ENCODE measurements around the gene KLKB1.

Gene KLKB1

GRCh38 chr4:186294160-186294559 is 66.9 kb downstream of the KLKB1 start:
- Histone ChIP-seq H3K4me3 (ENCODE audit: low read depth, low read length) (no peak overlapping the region), H3K9me3 (ENCODE audit: control insufficient read depth, insufficient read depth, low read depth, low read length) (no peaks in the 10 kb centered on the region), H3K27me3 (ENCODE audit: control insufficient read depth, insufficient read depth, low read length) (peaks cover 17% of the 10 kb centered on the region), H3K27ac (ENCODE audit: low read depth, low read length) (no peak overlapping the region), H3K9ac (ENCODE audit: low read length) (no peak overlapping the region), H3K4me1 (ENCODE audit: control insufficient read depth, insufficient read depth, low read length) (peaks cover 4% of the 10 kb centered on the region), H3K36me3 (ENCODE audit: control insufficient read depth, insufficient read depth, low read length) (no peaks in the 10 kb centered on the region)

- H3K9me3 ChIP-seq (ENCODE audit: control insufficient read depth, insufficient read depth, low read depth, low read length), result no peaks in the 10 kb centered on the region
- H3K27ac ChIP-seq (ENCODE audit: low read depth, low read length), result no peak overlapping the region
- no peaks in the 10 kb centered on the region for H3K36me3 ChIP-seq (ENCODE audit: control insufficient read depth, insufficient read depth, low read length)
- H3K4me3 ChIP-seq (ENCODE audit: low read depth, low read length), result no peak overlapping the region
- H3K9ac ChIP-seq (ENCODE audit: low read length), result no peak overlapping the region
- peaks cover 4% of the 10 kb centered on the region for H3K4me1 ChIP-seq (ENCODE audit: control insufficient read depth, insufficient read depth, low read length)
- H3K27me3 ChIP-seq (ENCODE audit: control insufficient read depth, insufficient read depth, low read length), result peaks cover 21% of the 10 kb centered on the region
Observed at GRCh38 chr4:186296481-186296880, 69.2 kb downstream of the KLKB1 start.

GRCh38 chr4:186297013-186297645 is 69.8 kb downstream of the KLKB1 start:
- no peaks in the 10 kb centered on the region for H3K9me3 ChIP-seq (ENCODE audit: control insufficient read depth, insufficient read depth, low read depth, low read length)

GRCh38 chr4:186298031-186298647 is 70.8 kb downstream of the KLKB1 start:
- H3K9me3 ChIP-seq (ENCODE audit: control insufficient read depth, insufficient read depth, low read depth, low read length), result no peaks in the 10 kb centered on the region
- H3K4me1 ChIP-seq (ENCODE audit: control insufficient read depth, insufficient read depth, low read length), result peaks cover 4% of the 10 kb centered on the region
- peak overlapping the region; percentile 62 for H3K4me3 ChIP-seq (ENCODE audit: low read depth, low read length)
- H3K36me3 ChIP-seq (ENCODE audit: control insufficient read depth, insufficient read depth, low read length), result no peaks in the 10 kb centered on the region
- H3K9ac ChIP-seq (ENCODE audit: low read length), result no peak overlapping the region
- peaks cover 21% of the 10 kb centered on the region for H3K27me3 ChIP-seq (ENCODE audit: control insufficient read depth, insufficient read depth, low read length)
- no peak overlapping the region for H3K27ac ChIP-seq (ENCODE audit: low read depth, low read length)

More at GRCh38 chr4:186297013-186297645, 69.8 kb downstream of the KLKB1 start:
- no peak overlapping the region for H3K4me3 ChIP-seq (ENCODE audit: low read depth, low read length)
- no peak overlapping the region for H3K9ac ChIP-seq (ENCODE audit: low read length)
- no peak overlapping the region for H3K27ac ChIP-seq (ENCODE audit: low read depth, low read length)
- H3K4me1 ChIP-seq (ENCODE audit: control insufficient read depth, insufficient read depth, low read length), result peaks cover 4% of the 10 kb centered on the region
- peaks cover 21% of the 10 kb centered on the region for H3K27me3 ChIP-seq (ENCODE audit: control insufficient read depth, insufficient read depth, low read length)
- H3K36me3 ChIP-seq (ENCODE audit: control insufficient read depth, insufficient read depth, low read length), result no peaks in the 10 kb centered on the region

GRCh38 chr4:186299291-186299690 is 72.0 kb downstream of the KLKB1 start:
- H3K9me3 ChIP-seq (ENCODE audit: control insufficient read depth, insufficient read depth, low read depth, low read length), result no peaks in the 10 kb centered on the region
- H3K27ac ChIP-seq (ENCODE audit: low read depth, low read length), result no peak overlapping the region
- H3K27me3 ChIP-seq (ENCODE audit: control insufficient read depth, insufficient read depth, low read length), result peaks cover 21% of the 10 kb centered on the region
- H3K4me3 ChIP-seq (ENCODE audit: low read depth, low read length), result no peak overlapping the region
- H3K9ac ChIP-seq (ENCODE audit: low read length), result no peak overlapping the region
- H3K36me3 ChIP-seq (ENCODE audit: control insufficient read depth, insufficient read depth, low read length), result no peaks in the 10 kb centered on the region
- H3K4me1 ChIP-seq (ENCODE audit: control insufficient read depth, insufficient read depth, low read length), result peaks cover 4% of the 10 kb centered on the region

- no peak overlapping the region for H3K4me3 ChIP-seq (ENCODE audit: low read depth, low read length)
Observed at GRCh38 chr4:186300659-186301390, 73.5 kb downstream of the KLKB1 start.

GRCh38 chr4:186304216-186304615 is 76.9 kb downstream of the KLKB1 start:
- Histone ChIP-seq H3K9me3 (ENCODE audit: control insufficient read depth, insufficient read depth, low read depth, low read length) (no peaks in the 10 kb centered on the region), H3K4me1 (ENCODE audit: control insufficient read depth, insufficient read depth, low read length) (no peaks in the 10 kb centered on the region), H3K36me3 (ENCODE audit: control insufficient read depth, insufficient read depth, low read length) (no peaks in the 10 kb centered on the region), H3K27ac (ENCODE audit: low read depth, low read length) (no peak overlapping the region), H3K4me3 (ENCODE audit: low read depth, low read length) (no peak overlapping the region), H3K27me3 (ENCODE audit: control insufficient read depth, insufficient read depth, low read length) (peaks cover 6% of the 10 kb centered on the region; the same call in 1 of the 2 replicates), H3K9ac (ENCODE audit: low read length) (no peak overlapping the region)

More at GRCh38 chr4:186300659-186301390, 73.5 kb downstream of the KLKB1 start:
- Histone ChIP-seq H3K36me3 (ENCODE audit: control insufficient read depth, insufficient read depth, low read length) (no peaks in the 10 kb centered on the region), H3K9me3 (ENCODE audit: control insufficient read depth, insufficient read depth, low read depth, low read length) (no peaks in the 10 kb centered on the region), H3K27me3 (ENCODE audit: control insufficient read depth, insufficient read depth, low read length) (peaks cover 21% of the 10 kb centered on the region), H3K4me1 (ENCODE audit: control insufficient read depth, insufficient read depth, low read length) (peaks cover 4% of the 10 kb centered on the region), H3K27ac (ENCODE audit: low read depth, low read length) (no peak overlapping the region), H3K9ac (ENCODE audit: low read length) (no peak overlapping the region)

- Histone ChIP-seq H3K9ac (ENCODE audit: low read length) (no peak overlapping the region), H3K4me1 (ENCODE audit: control insufficient read depth, insufficient read depth, low read length) (no peaks in the 10 kb centered on the region), H3K27ac (ENCODE audit: low read depth, low read length) (no peak overlapping the region), H3K27me3 (ENCODE audit: control insufficient read depth, insufficient read depth, low read length) (peaks cover 3% of the 10 kb centered on the region; the same call in 1 of the 2 replicates), H3K9me3 (ENCODE audit: control insufficient read depth, insufficient read depth, low read depth, low read length) (no peaks in the 10 kb centered on the region), H3K4me3 (ENCODE audit: low read depth, low read length) (no peak overlapping the region), H3K36me3 (ENCODE audit: control insufficient read depth, insufficient read depth, low read length) (no peaks in the 10 kb centered on the region)
Observed at GRCh38 chr4:186304866-186305505, 77.7 kb downstream of the KLKB1 start.

- Histone ChIP-seq H3K4me3 (ENCODE audit: low read depth, low read length) (no peak overlapping the region), H3K36me3 (ENCODE audit: control insufficient read depth, insufficient read depth, low read length) (no peaks in the 10 kb centered on the region), H3K4me1 (ENCODE audit: control insufficient read depth, insufficient read depth, low read length) (no peaks in the 10 kb centered on the region), H3K27me3 (ENCODE audit: control insufficient read depth, insufficient read depth, low read length) (peaks cover 3% of the 10 kb centered on the region; the same call in 1 of the 2 replicates), H3K27ac (ENCODE audit: low read depth, low read length) (no peak overlapping the region), H3K9me3 (ENCODE audit: control insufficient read depth, insufficient read depth, low read depth, low read length) (no peaks in the 10 kb centered on the region), H3K9ac (ENCODE audit: low read length) (no peak overlapping the region)
Observed at GRCh38 chr4:186307497-186307896, 80.2 kb downstream of the KLKB1 start.

- peaks cover 3% of the 10 kb centered on the region; the same call in 1 of the 2 replicates for H3K27me3 ChIP-seq (ENCODE audit: control insufficient read depth, insufficient read depth, low read length)
- H3K36me3 ChIP-seq (ENCODE audit: control insufficient read depth, insufficient read depth, low read length), result no peaks in the 10 kb centered on the region
- H3K4me3 ChIP-seq (ENCODE audit: low read depth, low read length), result no peak overlapping the region
- H3K4me1 ChIP-seq (ENCODE audit: control insufficient read depth, insufficient read depth, low read length), result no peaks in the 10 kb centered on the region
- H3K27ac ChIP-seq (ENCODE audit: low read depth, low read length), result no peak overlapping the region
- H3K9ac ChIP-seq (ENCODE audit: low read length), result no peak overlapping the region
- no peaks in the 10 kb centered on the region for H3K9me3 ChIP-seq (ENCODE audit: control insufficient read depth, insufficient read depth, low read depth, low read length)
Observed at GRCh38 chr4:186307916-186308315, 80.6 kb downstream of the KLKB1 start.

All from HUES6 (cell line).